Activated T-cell treated with anti-CD3 and anti-CD28 coated beads for 1 hour (primary cell): Measurements from ENCODE around the gene P3H3.

ENCODE experiments used
- DNase-seq: peaks from one replicate; pipeline ENCODE4 v3.0.0-alpha.2; 2020; ENCODE audit warnings: low read depth

The P3H3 gene, protein sequence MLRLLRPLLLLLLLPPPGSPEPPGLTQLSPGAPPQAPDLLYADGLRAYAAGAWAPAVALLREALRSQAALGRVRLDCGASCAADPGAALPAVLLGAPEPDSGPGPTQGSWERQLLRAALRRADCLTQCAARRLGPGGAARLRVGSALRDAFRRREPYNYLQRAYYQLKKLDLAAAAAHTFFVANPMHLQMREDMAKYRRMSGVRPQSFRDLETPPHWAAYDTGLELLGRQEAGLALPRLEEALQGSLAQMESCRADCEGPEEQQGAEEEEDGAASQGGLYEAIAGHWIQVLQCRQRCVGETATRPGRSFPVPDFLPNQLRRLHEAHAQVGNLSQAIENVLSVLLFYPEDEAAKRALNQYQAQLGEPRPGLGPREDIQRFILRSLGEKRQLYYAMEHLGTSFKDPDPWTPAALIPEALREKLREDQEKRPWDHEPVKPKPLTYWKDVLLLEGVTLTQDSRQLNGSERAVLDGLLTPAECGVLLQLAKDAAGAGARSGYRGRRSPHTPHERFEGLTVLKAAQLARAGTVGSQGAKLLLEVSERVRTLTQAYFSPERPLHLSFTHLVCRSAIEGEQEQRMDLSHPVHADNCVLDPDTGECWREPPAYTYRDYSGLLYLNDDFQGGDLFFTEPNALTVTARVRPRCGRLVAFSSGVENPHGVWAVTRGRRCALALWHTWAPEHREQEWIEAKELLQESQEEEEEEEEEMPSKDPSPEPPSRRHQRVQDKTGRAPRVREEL

DNA sequence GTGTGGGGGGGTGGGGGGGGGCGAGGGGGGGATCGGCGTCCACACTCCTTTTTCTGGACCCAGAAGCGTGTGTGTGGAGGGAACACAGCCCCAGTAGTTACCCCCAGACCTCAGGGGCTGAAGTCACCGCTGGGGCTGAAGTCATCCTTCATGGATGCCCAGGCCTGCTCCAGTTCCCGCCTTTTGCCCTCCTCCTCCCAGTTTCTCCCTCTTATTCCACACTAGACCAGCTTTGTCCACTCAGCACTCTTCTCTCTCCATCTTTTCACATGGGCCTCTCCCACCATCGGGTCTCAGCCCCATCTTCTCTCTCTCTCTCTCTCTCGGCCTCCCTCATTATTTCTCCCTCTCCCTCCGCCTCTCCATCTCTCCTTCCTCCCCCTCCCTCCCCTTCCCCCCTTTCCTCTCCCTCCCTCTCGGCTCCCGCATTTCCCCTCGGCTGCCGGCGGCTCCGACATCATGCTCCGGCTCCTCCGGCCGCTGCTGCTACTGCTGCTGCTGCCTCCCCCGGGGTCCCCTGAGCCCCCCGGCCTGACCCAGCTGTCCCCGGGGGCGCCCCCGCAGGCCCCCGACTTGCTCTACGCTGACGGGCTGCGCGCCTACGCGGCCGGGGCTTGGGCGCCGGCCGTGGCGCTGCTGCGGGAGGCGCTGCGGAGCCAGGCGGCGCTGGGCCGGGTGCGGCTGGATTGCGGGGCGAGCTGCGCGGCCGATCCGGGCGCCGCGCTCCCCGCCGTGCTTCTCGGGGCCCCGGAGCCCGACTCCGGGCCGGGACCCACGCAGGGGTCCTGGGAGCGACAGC, at the start of gene P3H3:
TSS of gene P3H3 (plus strand) at position 426 of the 799 bp plus-strand sequence. CDS start at position 460, 34 bp downstream.
- DNase-seq: no peak

DNA sequence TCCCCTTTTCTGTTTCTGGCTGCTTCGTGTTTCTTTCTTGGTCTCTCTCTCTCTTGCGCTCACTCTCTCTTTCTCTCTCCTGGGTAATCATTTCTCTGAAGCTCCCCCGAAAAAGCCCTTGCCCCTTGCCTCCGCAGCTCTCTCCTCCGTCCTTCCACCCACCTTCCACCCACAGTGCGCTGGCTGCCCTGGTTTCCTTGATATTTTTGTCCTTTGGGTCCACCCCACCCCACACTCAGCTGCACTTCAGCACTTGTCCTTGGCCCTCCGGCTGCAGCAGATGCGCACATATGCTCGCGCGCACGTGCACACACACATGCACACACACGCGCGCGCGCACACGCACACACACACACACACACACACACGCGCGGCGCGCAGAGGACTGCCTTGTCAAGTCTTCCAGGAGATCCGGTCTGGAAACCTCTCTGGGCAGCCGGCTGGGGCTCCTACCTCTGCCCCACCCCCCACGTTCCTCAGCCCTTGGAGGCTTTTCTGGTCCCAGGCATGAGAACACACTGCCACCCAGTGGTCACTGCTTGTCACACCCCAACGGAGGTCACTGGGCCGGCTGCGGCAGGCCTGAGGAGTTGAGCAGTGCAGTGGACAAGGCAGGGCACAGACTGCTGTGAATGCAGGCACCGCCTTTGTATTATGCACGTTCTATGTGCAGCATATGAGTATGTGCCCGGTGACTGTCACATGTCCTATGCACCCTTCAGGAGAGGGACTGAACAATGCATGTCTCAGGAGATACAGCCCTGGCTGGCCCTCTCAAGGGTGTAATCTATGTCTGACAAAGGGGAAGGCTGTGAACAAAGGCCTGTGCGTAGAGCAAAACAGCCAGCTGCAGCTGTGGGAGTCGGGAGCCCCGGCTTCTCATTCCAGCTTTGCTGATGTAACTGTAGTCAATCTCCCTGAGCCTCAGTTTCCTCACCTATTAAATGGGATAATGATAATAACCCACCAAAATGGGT, 49.3 kb upstream of the P3H3 start:
- DNase-seq: peak; percentile 89

DNA sequence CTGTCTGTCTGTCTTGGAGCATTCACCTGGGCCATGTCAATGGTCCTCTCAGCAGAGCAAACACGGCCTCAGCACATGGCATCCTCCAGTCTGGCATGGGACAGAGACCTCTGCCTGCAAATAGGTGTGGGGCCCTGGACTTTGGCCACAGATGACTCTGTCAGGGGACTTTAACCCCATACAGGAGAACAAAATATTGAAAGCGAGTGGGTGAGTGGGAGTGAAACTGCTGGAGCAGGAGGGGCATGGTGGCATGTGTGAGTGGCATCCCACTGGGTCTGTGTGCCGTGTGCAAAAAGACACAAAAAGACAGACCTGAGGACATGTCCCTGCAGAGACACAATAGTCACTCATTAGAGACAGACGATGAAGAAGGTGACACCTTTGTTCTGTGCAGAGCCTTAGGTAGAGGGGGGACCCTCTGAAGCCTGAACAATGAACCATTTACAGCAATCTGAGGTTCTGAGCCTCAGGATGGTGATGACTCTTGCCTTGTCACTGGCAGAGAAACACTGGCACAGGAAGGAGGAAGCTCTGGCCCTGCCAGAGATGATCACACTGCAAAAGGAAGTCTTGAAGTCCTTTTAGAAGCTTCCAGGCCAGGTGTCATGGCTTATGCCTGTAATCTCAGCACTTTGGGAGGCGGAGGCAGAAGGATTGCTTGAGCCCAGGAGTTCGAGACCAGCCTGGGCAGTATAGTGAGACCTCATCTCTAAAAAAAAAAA, 48.3 kb upstream of the P3H3 start:
- DNase-seq: no peak

DNA sequence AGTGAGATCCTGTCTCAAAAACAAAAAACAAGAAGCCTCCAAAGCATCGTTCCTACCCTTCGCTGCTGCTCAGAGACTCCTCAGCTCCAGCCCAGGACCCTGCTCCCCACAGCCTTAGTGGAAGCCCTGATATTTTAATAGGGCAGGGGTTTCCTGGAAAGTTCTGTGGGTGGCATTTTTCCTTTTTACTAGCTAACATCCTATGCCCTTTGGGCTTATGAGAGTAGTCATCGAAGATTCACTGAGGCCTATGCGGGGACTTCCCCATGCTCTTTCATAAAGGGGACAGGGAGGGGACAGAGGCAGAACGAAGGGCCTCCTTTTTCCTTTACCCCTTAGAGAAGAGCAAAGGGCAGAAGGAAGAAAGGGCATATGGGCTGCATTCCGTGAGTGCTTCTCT, 47.6 kb upstream of the P3H3 start:
- no peak for DNase-seq

DNA sequence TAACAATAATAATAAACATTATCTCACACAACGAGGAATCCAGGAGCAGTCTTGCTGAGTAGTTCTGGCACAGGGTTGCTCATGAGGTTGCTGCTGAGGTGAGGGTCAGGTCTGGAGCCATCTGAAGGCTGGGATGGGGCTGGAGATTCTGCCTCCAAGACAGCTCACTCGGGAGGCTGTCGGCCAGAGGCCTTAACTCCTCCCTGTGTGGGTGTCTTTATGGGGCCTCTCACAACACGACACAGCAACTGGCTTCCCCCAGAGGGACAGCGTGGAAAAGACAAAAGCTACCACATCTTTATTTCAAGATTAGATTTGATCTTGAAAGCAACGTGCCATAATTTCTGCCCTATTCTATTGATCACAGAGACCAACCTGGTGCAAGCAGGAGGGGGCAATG, 46.1 kb upstream of the P3H3 start:
- no peak for DNase-seq

DNA sequence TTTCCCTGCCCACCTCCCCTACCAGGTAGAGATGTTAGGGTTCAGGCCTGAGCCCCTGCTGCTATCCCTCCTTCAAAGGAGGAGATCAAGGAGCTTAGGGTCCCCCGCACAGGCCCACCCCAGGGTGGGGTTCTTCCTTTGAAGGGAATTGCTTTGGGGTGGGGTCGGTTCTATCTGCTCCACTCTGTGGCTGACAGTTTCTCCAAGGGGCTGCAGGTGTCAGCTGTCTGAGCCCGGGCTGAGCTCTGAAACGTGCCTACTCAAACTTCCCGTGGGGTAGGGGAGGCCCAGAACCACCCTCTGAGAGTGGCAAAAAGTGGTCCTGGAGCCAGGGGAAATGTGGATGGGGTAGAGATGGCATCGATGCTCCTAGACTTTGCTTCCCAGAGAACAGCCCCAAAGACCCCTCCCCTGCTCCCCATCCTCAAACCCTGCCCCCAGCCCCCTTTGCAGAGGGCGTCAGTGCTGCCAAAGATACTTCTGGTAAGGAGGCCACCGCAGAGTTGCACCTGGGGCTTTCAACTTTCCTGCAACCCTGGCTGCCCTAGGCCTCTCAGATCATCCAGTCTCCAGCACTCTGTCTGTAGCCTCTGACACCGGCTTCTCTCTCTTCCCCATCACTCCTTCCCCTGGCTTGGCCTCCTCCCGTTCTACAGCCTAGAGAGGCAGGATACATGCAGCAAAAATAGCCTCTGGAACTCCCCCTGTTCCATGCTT, 45.2 kb upstream of the P3H3 start:
- DNase-seq: no peak

DNA sequence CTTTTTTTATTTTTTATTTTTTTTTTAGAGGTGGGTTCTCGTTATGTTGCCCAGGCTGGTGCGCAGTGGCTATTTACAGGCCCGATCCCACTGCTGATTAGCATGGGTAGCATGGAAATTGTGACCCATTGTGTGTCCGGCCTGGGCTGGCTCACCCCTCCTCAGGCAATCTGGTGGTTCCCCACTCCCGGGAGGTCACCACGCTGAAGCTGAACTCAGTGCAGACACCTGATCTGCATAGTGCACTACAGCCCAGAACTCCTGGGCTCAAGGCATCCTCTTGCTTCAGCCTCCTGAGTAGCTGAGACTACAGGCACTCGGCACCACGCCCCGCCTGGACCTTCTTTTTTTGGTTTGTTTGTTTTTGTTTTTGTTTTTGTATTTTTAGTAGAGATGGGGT, 44.4 kb upstream of the P3H3 start:
- DNase-seq: no peak

DNA sequence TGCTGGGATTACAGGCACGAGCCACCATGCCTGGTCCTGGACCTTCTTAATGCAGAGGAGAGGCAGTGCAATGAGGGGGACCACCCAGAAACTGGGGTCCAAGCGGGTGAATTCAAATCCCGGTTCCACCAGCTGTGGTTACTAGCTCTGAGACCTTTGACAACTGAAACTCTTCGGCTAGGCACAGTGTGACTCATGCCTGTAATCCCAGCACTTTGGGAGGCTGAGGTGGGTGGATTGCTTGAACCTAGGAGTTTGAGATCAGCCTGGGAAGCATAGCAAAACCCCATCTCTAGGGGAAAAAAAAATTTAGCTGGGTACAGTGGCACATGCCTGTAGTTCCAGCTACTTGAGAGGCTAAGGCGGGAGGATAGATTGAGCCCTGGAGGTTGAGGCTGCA, 43.9 kb upstream of the P3H3 start:
- no peak for DNase-seq

DNA sequence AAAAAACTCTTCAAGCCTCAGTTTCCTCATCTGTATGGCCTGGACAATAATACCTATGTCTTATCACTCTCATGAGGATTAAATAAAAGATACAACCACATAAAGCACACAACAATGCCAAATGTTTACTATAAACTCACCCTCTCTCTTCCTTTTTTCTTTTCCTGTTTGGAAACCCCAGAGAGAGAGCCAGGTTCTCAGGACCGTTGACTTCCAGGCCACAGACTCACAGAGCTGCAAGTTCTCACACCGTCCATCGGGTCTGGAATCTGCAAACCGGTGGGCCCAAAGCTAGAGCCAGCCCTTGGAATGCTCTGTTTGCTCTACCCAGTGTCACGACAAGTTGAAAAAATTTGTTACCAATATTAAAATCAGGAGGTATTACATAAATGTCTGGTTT, 43.4 kb upstream of the P3H3 start:
- no peak for DNase-seq

DNA sequence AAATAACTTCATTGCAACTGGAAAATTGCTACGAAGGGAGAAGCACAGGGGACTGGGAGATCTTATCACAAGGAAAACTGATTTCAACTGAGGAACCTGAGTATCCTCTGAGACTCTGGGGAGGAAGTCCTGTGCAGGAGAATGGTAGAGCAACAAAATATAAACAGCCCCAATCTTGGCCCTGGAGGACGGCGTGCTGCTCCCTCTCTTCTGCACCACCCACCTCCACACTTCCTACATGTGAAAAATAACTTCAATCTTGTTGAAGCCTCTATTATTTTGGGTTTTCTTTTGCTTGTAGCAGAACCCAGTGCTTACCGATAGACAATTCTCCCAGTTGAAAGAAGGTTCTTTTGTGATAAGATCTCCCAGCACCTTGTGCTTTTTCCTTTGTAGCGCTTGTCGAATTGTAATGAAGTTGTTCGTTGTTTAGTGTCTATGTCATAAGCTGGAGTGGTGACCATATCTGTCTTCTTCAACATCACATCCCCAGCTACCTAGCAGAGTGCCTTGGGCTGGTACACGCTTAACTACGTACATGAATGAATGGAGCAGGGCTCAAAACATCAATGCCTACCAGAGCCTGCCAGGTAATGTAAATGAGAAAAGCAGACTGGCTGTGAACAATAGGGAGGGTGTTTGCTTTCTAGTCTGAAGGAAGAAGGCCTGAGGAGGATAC, 41.7 kb upstream of the P3H3 start:
- no peak for DNase-seq

DNA sequence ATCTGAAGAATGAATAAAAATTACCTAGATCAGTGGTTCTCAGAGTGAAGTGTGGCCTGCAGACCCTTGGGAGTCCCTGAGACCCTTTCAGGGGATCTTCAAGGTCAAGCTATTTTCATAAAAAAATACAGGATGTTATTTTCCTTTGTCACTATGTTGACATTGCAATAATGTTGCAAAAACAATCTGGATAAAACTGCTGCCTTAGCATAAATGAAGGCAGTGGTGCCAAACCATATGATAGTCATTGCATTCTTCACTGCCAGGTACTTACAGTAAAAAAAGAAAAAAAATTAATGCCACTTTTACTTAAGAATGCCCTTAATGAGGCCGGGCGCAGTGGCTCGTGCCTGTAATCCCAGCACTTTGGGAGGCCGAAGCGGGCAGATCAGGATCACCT, 40.9 kb upstream of the P3H3 start:
- DNase-seq: no peak

DNA sequence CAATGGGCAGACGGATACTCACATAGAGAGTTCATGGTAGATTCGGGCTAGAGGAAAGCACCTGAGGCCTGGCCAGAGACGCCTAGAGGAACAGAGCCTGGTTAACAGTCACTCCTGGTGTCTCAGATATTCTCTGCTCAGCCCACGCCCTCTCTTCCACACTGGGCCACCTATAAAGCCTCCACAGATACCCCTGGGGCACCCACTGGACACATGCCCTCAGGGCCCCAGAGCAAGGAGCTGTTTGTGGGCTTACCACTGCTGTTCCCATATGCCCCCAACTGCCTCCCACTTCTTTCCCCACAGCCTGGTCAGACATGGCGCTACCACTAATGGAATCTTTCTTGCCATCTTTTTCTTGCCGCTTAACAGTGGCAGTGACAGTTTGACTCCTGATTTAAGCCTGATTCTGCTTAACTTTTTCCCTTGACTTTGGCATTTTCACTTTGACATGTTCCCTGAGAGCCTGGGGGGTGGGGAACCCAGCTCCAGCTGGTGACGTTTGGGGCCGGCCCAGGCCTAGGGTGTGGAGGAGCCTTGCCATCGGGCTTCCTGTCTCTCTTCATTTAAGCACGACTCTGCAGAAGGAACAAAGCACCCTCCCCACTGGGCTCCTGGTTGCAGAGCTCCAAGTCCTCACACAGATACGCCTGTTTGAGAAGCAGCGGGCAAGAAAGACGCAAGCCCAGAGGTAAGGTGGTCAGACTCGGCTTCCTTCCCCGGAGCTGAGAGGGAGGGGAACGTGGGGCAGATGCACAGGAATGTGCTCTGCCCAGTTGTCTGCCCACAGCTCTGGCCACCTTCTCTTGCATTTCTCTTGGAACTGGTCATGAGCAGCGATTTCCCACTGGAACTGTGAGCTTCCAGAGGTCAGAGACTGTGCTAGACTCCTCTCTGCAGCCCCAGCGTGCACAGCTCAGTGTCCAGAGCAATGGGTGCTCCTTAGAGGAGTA, 39.0 kb upstream of the P3H3 start, which contains the start of gene CD4:
TSS of gene CD4 (plus strand) at position 557 of the 953 bp plus-strand sequence. CDS start 10,611 bp downstream, outside the sequence.
- DNase-seq: peak; percentile 50

DNA sequence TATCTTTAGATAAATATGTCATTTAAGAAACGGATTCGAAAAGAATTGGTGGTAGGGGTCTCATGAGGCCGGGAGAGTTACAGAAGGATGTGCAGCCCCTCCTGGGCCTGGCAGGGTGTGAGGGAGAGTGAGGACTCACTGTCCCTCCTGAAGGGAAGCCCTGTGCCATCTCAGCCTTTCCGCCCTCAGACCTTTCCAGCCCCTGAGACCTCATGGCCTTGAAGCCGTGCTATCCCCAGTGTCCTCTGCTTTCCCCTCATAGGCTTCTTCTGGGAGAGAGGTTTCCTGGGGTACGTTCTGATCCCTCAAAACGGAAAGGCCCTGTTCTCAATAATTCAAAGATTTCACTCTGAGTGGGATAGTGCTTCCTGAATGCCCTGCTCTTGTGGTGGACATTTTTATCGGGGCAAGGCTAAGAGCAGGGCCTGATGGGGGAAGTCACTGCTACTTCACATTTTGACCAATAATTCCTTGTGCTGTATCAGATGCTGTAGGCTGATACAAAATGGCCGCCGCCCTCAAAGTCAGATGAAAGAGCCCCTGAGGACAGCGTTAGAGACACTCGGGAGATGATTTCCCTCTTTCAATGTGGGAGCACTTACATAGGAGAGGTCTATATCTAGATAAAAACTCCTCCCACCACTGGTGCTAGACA, 37.6 kb upstream of the P3H3 start:
- no peak for DNase-seq

DNA sequence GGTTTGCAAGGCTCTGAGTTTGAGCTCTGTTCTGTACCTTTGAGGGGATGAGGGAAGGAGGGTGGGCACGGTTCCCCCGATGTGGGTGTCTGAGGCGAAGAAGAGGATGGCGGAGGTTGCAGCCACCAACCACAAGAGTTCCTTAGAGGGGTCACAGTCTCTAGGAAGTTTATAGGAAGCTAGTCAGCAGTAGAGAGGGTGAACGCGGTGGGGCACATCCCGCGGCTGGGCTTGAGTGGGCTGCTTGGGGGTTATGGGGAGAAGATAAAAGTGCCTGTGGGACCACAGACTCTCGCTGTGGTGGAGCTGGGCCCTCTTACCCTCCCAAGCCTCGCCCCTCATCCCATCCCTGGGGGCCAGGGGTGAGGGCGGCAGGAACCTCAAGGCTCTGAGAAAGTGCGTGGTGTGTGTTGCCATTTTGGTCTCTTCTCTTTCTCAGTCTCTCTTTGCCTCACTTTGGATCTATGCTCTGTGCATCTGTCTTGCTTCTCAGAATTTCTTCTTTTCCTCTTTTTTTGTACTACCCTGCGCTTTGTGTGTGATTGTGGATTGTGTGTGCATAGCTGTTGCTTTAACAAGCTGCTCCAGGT, 36.2 kb upstream of the P3H3 start:
- no peak for DNase-seq

DNA sequence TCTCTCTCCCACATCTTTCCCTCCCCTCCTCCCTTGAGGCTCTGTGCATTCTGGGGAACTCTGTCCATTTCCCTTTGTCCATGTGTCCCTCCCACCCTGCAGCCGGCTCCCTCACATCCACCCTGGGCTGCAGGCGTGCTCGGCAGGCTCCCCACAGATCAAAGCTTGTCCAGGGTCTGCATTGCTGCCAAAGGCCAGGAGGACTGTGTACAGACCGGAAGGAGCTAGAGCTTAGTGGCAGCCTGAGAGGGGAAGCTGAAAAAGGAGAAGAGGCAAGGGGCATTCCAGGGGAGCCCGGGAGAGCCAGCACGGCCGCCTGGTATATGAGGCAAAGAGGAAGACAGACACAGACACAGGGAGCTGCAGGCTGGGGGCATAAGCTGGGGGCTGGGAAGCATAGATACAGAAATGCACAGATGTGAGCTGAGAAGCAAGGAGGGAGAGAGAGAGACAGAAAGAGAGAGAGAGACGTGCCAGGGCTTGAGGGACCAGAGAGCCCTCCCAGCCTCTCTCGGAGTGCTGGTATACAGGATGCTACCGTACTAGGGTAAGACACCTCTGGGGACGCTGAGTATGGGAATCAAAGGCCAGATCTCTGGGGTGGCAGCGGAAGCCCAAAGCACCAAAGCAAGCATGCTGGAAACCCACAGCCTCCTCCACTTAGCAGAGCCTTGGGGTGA, 35.5 kb upstream of the P3H3 start:
- no peak for DNase-seq

DNA sequence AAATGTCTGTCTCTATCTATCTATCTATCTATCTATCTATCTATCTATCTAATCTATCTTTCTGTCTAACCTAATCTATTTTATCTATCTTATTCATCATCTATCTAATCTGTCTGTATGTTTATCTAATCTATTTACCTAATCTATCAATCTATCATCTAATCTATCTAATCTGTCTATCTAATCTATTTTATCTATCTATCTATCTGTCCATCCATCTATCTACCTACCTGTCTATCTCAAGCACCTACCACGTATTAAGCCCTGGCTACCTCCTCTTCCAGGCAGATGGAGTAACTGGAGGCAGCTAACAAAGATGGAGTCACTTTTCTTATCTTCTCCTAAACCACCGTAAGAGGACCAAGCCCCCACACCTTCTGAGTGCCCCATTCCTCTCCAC, 33.1 kb upstream of the P3H3 start:
- no peak for DNase-seq

DNA sequence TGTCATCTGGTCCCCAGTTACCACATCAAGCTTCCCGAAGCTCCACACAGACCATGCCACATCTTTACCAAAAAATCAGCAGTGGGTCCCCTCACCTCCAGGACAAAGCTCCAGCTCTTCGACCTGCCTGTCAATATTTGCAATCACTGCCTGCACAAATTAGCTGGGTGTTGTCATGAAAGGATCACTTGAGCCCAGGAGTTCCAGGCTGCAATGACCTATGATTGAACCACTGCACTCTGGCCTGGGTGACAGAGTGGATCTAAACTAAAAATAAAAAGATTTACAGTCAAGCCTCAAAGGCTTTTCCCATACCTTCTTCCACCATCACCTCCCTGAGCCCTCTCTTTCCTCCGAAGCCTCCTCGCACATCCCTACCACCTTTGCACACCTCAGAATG, 31.6 kb upstream of the P3H3 start:
- DNase-seq: no peak
